ENCODE results near the gene GPR42.
"Not testable (repeated sequence)": the region's sequence is repeated elsewhere in the genome, so short reads cannot be mapped to it uniquely, and the experiment has no call there.

GPR42 gene

DNA sequence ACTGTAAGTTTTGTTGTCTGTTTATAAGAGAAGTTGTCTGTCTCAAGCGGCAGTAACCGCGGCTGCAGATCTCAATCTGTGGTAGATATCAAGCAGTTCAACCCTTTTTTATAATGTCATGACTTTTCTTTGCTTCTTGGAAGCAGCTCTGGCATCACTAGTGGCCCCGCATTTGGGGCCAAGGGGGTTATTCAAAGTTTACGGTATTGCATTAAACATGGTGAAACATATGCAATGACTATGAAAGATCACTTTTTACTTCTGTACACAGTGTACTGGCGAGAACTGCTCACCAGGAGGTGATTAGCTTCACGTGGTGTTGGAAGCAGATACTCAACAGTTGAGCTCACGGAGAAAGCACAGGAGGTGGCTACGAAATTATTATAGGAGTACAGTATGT, 17.2 kb upstream of the GPR42 start:
- Histone ChIP-seq H3K4me3 (ENCODE audit: low read length) (no peak overlapping the region), H3K9me3 (ENCODE audit: control insufficient read depth, insufficient read depth, low read length) (no peaks in the 10 kb centered on the region), H3K4me1 (ENCODE audit: control insufficient read depth, insufficient read depth, low read length) (peaks cover 6% of the 10 kb centered on the region), H3K36me3 (ENCODE audit: control insufficient read depth, insufficient read depth, low read length) (no peaks in the 10 kb centered on the region), H3K27ac (ENCODE audit: low read length) (no peak overlapping the region), H3K27me3 (ENCODE audit: control insufficient read depth, insufficient read depth, low read length) (no peaks in the 10 kb centered on the region)
- no CpG with 5 or more reads among the region's 9 CpGs for WGBS (ENCODE audit: insufficient coverage, insufficient read length)
- DNase-seq (ENCODE audit: low read depth, low spot score): no peak

DNA sequence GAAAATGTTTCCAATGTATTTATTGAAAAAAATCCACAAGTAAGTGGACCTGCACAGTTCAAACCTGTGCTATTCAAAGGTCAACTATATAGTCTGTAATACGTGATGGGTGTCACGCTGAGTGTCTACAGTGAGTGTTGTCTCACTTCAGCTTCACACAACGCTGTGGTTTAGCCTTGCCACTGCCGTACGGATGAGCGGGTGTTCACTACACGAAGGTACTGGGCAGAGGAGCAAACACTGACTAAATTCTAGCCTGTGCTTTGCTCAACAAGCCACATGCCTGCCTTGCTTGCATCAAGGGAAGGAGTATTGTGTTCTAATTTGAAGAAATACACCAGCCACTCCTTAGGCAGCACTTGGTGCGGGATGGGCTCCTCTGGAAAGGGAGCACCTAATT, 16.0 kb upstream of the GPR42 start:
- Histone ChIP-seq H3K27me3 (ENCODE audit: control insufficient read depth, insufficient read depth, low read length) (no peaks in the 10 kb centered on the region), H3K27ac (ENCODE audit: low read length) (no peak overlapping the region), H3K9me3 (ENCODE audit: control insufficient read depth, insufficient read depth, low read length) (no peaks in the 10 kb centered on the region), H3K4me3 (ENCODE audit: low read length) (no peak overlapping the region), H3K4me1 (ENCODE audit: control insufficient read depth, insufficient read depth, low read length) (peaks cover 2% of the 10 kb centered on the region; the same call in 1 of the 2 replicates), H3K36me3 (ENCODE audit: control insufficient read depth, insufficient read depth, low read length) (no peaks in the 10 kb centered on the region)
- WGBS (ENCODE audit: insufficient coverage, insufficient read length): no CpG with 5 or more reads among the region's 8 CpGs
- no peak for DNase-seq (ENCODE audit: low read depth, low spot score)

DNA sequence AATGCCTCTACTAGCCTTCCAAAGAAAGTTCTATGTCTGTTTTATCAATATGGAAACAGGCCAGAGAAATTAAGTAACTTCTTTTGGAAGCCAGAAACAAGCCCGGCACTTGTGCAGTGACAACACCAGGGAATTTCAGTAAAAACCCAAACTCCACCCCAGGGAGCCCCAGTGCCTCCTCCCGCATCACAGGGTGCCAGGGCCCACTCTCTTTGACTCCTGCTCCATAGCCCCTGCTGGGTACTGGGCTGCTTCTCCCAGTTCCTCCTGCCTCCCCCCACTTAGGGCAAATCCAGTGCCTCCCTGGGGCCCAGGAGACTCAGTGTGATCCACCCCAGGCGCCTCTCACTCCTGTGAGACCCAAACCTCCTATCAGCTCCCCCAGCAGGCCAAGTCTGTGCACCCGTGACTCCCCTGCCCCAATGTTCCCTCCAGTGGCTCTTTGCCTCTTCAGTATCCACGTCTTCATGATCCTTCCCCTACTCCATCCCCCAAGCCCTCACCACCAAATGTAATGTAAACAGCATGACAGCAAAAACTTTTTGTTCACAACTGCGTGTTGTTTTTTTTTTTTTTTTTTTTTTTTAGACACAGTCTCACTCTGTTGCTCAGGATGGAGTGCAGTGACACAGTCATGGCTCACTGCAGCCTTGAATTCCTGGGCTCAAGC, 14.9 kb upstream of the GPR42 start:
- WGBS (ENCODE audit: insufficient coverage, insufficient read length): no CpG with 5 or more reads among the region's 6 CpGs
- no peaks in the 10 kb centered on the region for H3K9me3 ChIP-seq (ENCODE audit: control insufficient read depth, insufficient read depth, low read length)
- H3K27ac ChIP-seq (ENCODE audit: low read length): no peak overlapping the region
- H3K4me1 ChIP-seq (ENCODE audit: control insufficient read depth, insufficient read depth, low read length): peaks cover 2% of the 10 kb centered on the region; the same call in 1 of the 2 replicates
- H3K4me3 ChIP-seq (ENCODE audit: low read length): no peak overlapping the region
- DNase-seq (ENCODE audit: low read depth, low spot score): no peak
- no peaks in the 10 kb centered on the region for H3K27me3 ChIP-seq (ENCODE audit: control insufficient read depth, insufficient read depth, low read length)
- no peaks in the 10 kb centered on the region for H3K36me3 ChIP-seq (ENCODE audit: control insufficient read depth, insufficient read depth, low read length)

DNA sequence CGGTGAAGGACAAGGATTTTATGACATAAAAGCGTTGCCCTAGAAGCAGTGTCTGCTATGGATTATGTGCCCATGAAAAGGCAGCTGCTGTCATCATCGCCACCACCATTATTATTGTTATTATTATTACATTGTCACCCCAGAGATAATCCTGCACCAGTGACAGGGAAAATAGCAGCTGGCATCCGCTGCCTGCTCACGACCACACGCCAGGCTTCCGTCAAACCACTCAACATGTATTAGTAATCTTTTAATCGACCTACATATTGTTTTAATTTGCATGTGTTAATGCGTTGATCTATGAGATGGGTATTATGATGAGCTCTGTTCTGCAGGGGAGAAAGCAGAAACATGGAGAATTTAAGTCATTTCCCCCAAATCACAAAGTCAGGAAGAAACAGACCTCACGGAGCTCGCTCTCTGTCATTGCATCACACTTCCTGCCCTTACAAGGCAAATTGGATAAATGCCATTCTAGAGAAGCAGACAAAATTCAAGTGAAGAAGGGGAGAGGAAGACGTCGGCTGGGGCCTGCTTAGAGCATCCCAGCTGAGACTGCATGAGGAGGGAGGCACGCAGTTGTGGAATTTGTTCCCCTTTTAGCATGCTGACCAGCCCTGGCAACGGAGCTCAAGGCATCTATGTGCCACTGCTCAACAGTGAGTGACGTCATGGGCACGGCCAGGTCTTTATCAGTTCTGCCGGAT, 12.8 kb upstream of the GPR42 start, which contains the start of gene FFAR3:
FFAR3 (plus strand) TSS at position 594 of the 707 bp plus-strand sequence. CDS start 431 bp downstream, outside the sequence.
- Histone ChIP-seq H3K4me3 (ENCODE audit: low read length) (no peak within 1 kb of the TSS), H3K36me3 (ENCODE audit: control insufficient read depth, insufficient read depth, low read length) (no peaks in the 10 kb centered on the region), H3K27me3 (ENCODE audit: control insufficient read depth, insufficient read depth, low read length) (no peaks in the 10 kb centered on the region), H3K27ac (ENCODE audit: low read length) (no peak within 1 kb of the TSS), H3K9me3 (ENCODE audit: control insufficient read depth, insufficient read depth, low read length) (no peaks in the 10 kb centered on the region), H3K4me1 (ENCODE audit: control insufficient read depth, insufficient read depth, low read length) (no peaks in the 10 kb centered on the region)
- whole genome bisulfite sequencing (ENCODE audit: insufficient coverage, insufficient read length): no CpG with 5 or more reads among the region's 18 CpGs
- no peak for DNase-seq (ENCODE audit: low read depth, low spot score)

DNA sequence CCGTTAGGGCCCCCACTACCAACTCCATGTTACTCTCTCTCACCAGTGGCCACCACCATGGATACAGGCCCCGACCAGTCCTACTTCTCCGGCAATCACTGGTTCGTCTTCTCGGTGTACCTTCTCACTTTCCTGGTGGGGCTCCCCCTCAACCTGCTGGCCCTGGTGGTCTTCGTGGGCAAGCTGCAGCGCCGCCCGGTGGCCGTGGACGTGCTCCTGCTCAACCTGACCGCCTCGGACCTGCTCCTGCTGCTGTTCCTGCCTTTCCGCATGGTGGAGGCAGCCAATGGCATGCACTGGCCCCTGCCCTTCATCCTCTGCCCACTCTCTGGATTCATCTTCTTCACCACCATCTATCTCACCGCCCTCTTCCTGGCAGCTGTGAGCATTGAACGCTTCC, 12.0 kb upstream of the GPR42 start:
- H3K36me3 ChIP-seq (ENCODE audit: control insufficient read depth, insufficient read depth, low read length); H3K4me1 ChIP-seq (ENCODE audit: control insufficient read depth, insufficient read depth, low read length); H3K27me3 ChIP-seq (ENCODE audit: control insufficient read depth, insufficient read depth, low read length); H3K4me3 ChIP-seq (ENCODE audit: low read length); H3K9me3 ChIP-seq (ENCODE audit: control insufficient read depth, insufficient read depth, low read length); H3K27ac ChIP-seq (ENCODE audit: low read length); DNase-seq (ENCODE audit: low read depth, low spot score): not testable (repeated sequence)
- no CpG with 5 or more reads among the region's 16 CpGs for WGBS (ENCODE audit: insufficient coverage, insufficient read length)

DNA sequence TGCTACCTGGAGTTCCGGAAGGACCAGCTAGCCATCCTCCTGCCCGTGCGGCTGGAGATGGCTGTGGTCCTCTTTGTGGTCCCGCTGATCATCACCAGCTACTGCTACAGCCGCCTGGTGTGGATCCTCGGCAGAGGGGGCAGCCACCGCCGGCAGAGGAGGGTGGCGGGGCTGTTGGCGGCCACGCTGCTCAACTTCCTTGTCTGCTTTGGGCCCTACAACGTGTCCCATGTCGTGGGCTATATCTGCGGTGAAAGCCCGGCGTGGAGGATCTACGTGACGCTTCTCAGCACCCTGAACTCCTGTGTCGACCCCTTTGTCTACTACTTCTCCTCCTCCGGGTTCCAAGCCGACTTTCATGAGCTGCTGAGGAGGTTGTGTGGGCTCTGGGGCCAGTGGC, 11.5 kb upstream of the GPR42 start:
- not testable (repeated sequence) for H3K9me3 ChIP-seq (ENCODE audit: control insufficient read depth, insufficient read depth, low read length); H3K36me3 ChIP-seq (ENCODE audit: control insufficient read depth, insufficient read depth, low read length); DNase-seq (ENCODE audit: low read depth, low spot score); H3K4me1 ChIP-seq (ENCODE audit: control insufficient read depth, insufficient read depth, low read length); H3K27me3 ChIP-seq (ENCODE audit: control insufficient read depth, insufficient read depth, low read length); H3K27ac ChIP-seq (ENCODE audit: low read length); H3K4me3 ChIP-seq (ENCODE audit: low read length)
- WGBS (ENCODE audit: insufficient coverage, insufficient read length): no CpG with 5 or more reads among the region's 21 CpGs

DNA sequence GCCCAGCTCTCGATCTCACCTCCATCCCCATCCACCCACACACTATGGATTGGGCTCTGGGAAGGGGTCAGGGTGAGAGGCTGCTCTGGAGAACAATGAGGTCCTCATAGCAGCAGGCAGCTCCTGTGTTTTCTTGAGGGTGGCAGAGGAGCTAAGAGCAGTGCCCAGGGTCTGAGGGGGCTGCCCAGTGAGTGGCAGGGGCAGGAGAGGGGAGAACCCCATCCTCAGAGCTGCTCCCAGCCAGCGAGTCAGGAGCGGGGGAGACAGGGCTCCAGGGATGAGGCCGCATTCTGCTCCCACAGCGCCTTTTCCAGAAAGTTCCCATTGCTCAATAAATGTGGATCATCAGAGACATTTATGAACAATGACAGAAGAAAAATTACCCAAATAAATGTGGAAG, 10.8 kb upstream of the GPR42 start:
- not testable (repeated sequence) for H3K4me1 ChIP-seq (ENCODE audit: control insufficient read depth, insufficient read depth, low read length); H3K27me3 ChIP-seq (ENCODE audit: control insufficient read depth, insufficient read depth, low read length); H3K4me3 ChIP-seq (ENCODE audit: low read length); H3K9me3 ChIP-seq (ENCODE audit: control insufficient read depth, insufficient read depth, low read length); DNase-seq (ENCODE audit: low read depth, low spot score); H3K27ac ChIP-seq (ENCODE audit: low read length); H3K36me3 ChIP-seq (ENCODE audit: control insufficient read depth, insufficient read depth, low read length)
- WGBS (ENCODE audit: insufficient coverage, insufficient read length): no CpG with 5 or more reads among the region's 5 CpGs

DNA sequence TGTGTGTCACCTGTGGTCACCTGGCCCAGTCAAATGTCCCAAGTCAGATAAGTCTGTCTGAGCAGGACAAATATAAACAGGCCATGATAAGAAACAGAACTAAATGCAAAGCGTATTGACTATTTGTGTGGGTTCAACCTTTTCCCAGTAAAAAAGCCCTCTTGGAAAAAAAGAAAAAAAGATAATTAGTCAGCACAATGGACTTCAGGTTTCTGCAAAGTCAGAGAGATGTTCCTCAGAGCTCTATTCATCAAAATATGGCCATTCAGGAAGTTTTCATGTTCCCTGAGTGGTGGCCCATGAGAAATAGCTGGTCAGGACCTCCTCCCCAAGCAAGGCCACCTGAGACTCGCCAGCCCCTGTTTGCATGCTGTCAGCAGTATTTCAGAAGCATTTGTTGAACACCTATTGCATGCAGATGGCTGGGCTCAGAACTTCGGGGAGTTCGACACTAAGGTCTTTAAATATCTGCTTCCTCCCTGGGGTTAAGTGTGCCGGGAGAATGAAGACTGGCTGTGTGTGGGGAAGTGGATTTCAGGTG, 9.9 kb upstream of the GPR42 start:
- DNase-seq (ENCODE audit: low read depth, low spot score): no peak
- H3K4me1 ChIP-seq (ENCODE audit: control insufficient read depth, insufficient read depth, low read length): no peaks in the 10 kb centered on the region
- no peak overlapping the region for H3K4me3 ChIP-seq (ENCODE audit: low read length)
- no peaks in the 10 kb centered on the region for H3K36me3 ChIP-seq (ENCODE audit: control insufficient read depth, insufficient read depth, low read length)
- no peak overlapping the region for H3K27ac ChIP-seq (ENCODE audit: low read length)
- no peaks in the 10 kb centered on the region for H3K27me3 ChIP-seq (ENCODE audit: control insufficient read depth, insufficient read depth, low read length)
- no peaks in the 10 kb centered on the region for H3K9me3 ChIP-seq (ENCODE audit: control insufficient read depth, insufficient read depth, low read length)
- no CpG with 5 or more reads among the region's 5 CpGs for WGBS (ENCODE audit: insufficient coverage, insufficient read length)

DNA sequence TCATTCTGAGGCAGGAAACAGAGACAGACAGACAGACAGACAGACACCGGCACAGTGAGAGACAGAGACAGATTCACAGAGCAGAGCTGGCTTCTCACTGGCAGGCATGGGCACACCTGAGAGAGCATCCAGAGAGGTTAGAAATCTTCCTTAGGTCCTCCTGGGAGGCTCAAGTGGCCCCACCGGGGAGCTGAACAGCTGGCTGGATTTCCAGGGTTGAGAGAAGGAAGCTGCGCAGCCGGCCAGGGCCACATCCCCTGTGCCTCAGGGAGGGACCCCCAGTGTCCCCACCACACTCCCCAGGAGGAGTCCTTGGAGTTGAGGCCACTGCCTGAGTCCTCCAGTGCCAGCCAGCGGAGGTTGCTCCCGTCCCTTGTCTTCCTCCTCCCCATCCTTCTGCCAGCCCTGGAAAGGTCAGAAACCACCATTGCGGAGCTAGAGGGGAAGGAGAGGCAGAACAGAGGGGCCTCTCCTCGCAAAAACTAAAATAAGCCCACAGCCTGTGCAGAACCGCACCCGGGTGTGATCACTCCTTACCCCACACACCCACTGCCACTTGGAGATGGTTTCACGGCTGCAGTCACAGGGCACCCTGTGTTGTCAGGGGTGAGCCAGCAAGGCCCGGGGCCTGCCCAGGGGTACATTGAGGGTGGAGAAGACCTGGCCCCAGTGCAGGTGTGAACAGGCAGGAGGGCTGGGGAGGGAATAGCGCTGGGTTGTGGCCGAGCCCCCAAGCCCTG, 8.4 kb upstream of the GPR42 start:
- no peak for DNase-seq (ENCODE audit: low read depth, low spot score)
- Histone ChIP-seq H3K9me3 (ENCODE audit: control insufficient read depth, insufficient read depth, low read length) (no peaks in the 10 kb centered on the region), H3K27ac (ENCODE audit: low read length) (no peak overlapping the region), H3K4me3 (ENCODE audit: low read length) (no peak overlapping the region), H3K27me3 (ENCODE audit: control insufficient read depth, insufficient read depth, low read length) (no peaks in the 10 kb centered on the region), H3K4me1 (ENCODE audit: control insufficient read depth, insufficient read depth, low read length) (no peaks in the 10 kb centered on the region), H3K36me3 (ENCODE audit: control insufficient read depth, insufficient read depth, low read length) (no peaks in the 10 kb centered on the region)
- no CpG with 5 or more reads among the region's 14 CpGs for WGBS (ENCODE audit: insufficient coverage, insufficient read length)

DNA sequence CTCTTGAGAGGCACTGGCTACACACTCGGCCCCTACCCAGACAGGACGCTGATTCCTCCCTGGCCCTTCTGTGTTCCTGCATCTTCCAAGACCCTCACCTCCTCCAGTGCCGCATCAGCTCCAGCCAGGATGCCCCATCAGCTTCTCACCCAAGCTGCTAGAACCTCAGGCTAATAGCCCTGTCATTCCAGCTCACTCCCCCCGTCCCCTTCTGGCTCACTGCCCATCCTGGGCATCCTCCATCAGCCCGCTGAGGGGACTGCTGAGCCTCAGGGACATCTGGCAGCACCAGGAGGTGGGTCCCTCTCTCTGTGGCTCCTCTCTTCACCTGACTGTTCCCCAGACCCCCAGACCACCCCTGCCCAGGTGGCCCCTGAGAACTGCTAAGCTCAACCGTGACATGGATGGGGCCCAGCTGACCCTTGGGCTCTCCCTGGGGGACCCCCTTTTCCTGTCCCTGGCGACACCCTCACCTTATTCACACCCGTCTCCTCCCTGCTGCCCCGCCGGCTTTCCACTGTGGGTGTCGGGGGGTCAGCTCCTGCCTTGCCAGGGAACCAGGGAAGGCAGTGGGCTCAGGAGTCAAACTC, 7.8 kb upstream of the GPR42 start:
- WGBS (ENCODE audit: insufficient coverage, insufficient read length): no CpG with 5 or more reads among the region's 11 CpGs
- Histone ChIP-seq H3K4me3 (ENCODE audit: low read length) (no peak overlapping the region), H3K27ac (ENCODE audit: low read length) (no peak overlapping the region), H3K9me3 (ENCODE audit: control insufficient read depth, insufficient read depth, low read length) (no peaks in the 10 kb centered on the region), H3K27me3 (ENCODE audit: control insufficient read depth, insufficient read depth, low read length) (no peaks in the 10 kb centered on the region), H3K36me3 (ENCODE audit: control insufficient read depth, insufficient read depth, low read length) (no peaks in the 10 kb centered on the region), H3K4me1 (ENCODE audit: control insufficient read depth, insufficient read depth, low read length) (no peaks in the 10 kb centered on the region)
- no peak for DNase-seq (ENCODE audit: low read depth, low spot score)

Data from iPS DF 6.9 (cell line).